ENCODE results near the gene PDE2A. TPM values are rescaled to one million over a fixed set of nuclear protein-coding genes. Genes with fewer than 3 reads are reported as not detected.

Gene PDE2A
- total RNA-seq, 1 experiment from 2014 or later: 9.6 TPM

DNA sequence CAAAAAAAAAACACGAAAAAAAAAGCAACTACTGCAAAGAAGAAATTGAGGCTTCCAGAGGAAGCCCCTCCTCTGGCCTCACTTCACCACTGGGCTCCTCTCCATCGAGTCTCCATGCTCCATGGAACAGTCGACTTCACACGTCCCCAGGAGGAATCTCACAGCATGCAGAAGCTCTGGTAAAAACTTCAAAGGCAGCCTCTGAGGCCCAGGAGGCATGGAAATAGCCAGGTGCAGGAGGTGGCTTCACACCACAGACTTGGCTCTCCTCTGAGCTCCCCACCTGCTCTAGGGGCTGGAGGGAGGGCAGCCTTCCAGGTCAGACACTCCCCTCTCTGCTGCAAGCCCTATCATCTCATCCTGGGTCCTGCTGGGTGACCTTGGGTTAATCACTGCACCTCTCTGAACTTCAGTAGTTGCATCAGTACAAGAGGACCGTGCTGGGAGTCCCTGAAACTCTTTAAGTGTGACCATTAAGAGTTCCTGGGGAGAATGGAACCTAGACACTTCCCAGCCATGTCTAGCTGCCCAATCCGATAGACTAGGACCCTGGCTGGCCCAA lies 8.2 kb downstream of the PDE2A start:
- no TSS peak for BruUV-seq (replicated peaks)
- DNase-seq: no peak
- Histone ChIP-seq H3K79me2 (ENCODE audit: low read depth) (no peaks in the 10 kb centered on the region), H3K27me3 (ENCODE audit: insufficient read depth, low read depth) (peaks cover 63% of the 10 kb centered on the region), H4K20me1 (ENCODE audit: insufficient read depth) (no peaks in the 10 kb centered on the region), H3K4me3 (no peak overlapping the region), H3K36me3 (ENCODE audit: low read depth) (no peaks in the 10 kb centered on the region), H3K27ac (no peak overlapping the region), H3K4me2 (no peak overlapping the region), H3K9me3 (ENCODE audit: insufficient read depth, low read depth) (peaks cover 11% of the 10 kb centered on the region; the same call in 1 of the 2 replicates), H3K4me1 (replicated peaks; ENCODE audit: insufficient read depth) (no peaks in the 10 kb centered on the region), H2AFZ (no peak overlapping the region), H3F3A (ENCODE audit: insufficient read depth, low read depth) (no peaks in the 10 kb centered on the region), H3K9me2 (ENCODE audit: insufficient read depth) (no peaks in the 10 kb centered on the region)
- TF ChIP-seq EZH2 (IDR thresholded peaks at IDR 0.05; ENCODE audit: low read depth) (no peak), CTCF (conservative IDR thresholded peaks at IDR 0.05) (no peak)
- intact Hi-C loops (cut with micrococcal nuclease; ENCODE audit: unreplicated experiment): no loop called here
- ChIA-PET CTCF (interaction anchor here (0.6 to 0.7 kb wide), 2 partner anchors 11 to 172 kb away, joined by 4 to 6 read pairs; no protein-coding TSS in a partner anchor), POLR2A (ENCODE audit: unreplicated experiment) (no interaction called here)

- POLR2A ChIA-PET (ENCODE audit: unreplicated experiment): no interaction called here
- no TSS peak for BruUV-seq (replicated peaks)
- H3F3A ChIP-seq (ENCODE audit: insufficient read depth, low read depth): no peaks in the 10 kb centered on the region
- intact Hi-C loops (cut with micrococcal nuclease; ENCODE audit: unreplicated experiment): no loop called here
- no peak overlapping the region for H2AFZ ChIP-seq
- H3K4me3 ChIP-seq: no peak overlapping the region
- CTCF ChIA-PET: no interaction called here
- H3K27ac ChIP-seq: no peak overlapping the region
- no peak overlapping the region for H3K4me2 ChIP-seq
- DNase-seq: no peak
- H3K9me3 ChIP-seq (ENCODE audit: insufficient read depth, low read depth): peaks cover under 1% of the 10 kb centered on the region; the same call in 1 of the 2 replicates
- H3K9me2 ChIP-seq (ENCODE audit: insufficient read depth): no peaks in the 10 kb centered on the region
- no peak for TF ChIP-seq CTCF (conservative IDR thresholded peaks at IDR 0.05)
- no peak for TF ChIP-seq EZH2 (IDR thresholded peaks at IDR 0.05; ENCODE audit: low read depth)
- H3K36me3 ChIP-seq (ENCODE audit: low read depth): no peaks in the 10 kb centered on the region
- no peaks in the 10 kb centered on the region; the same call in 1 of the 2 replicates for H4K20me1 ChIP-seq (ENCODE audit: insufficient read depth)
- no peaks in the 10 kb centered on the region for H3K4me1 ChIP-seq (replicated peaks; ENCODE audit: insufficient read depth)
- H3K27me3 ChIP-seq (ENCODE audit: insufficient read depth, low read depth): peaks cover 49% of the 10 kb centered on the region
- H3K79me2 ChIP-seq (ENCODE audit: low read depth): no peaks in the 10 kb centered on the region
These were observed 12.2 kb downstream of the PDE2A start for GRCh38 chr11:72662036-72662435.

DNA sequence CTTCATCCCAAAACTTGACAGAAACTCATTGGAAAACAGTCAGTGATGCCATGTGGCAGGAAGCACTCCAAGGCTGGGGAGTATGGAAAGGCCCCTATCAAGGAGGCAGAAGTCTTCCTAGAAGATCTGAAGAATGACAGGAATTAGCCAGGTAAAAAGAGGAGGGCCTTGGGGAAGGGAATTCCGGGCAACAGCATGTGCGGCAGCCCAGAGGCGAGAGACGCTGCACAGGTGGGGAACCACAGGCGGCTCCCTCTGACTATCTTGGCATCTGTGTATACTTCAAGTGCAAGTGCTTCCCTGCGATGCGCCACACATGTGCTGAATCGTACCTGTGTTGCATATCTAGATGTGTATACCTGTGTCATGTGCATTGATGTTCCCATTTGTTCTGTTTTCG lies 12.7 kb downstream of the PDE2A start:
- Histone ChIP-seq H3K9me3 (ENCODE audit: insufficient read depth, low read depth) (no peaks in the 10 kb centered on the region), H3K4me3 (no peak overlapping the region), H3K79me2 (ENCODE audit: low read depth) (no peaks in the 10 kb centered on the region), H3K27ac (no peak overlapping the region), H3K36me3 (ENCODE audit: low read depth) (no peaks in the 10 kb centered on the region), H3K4me2 (no peak overlapping the region), H3K4me1 (replicated peaks; ENCODE audit: insufficient read depth) (no peaks in the 10 kb centered on the region), H4K20me1 (ENCODE audit: insufficient read depth) (no peaks in the 10 kb centered on the region; the same call in 1 of the 2 replicates), H3K27me3 (ENCODE audit: insufficient read depth, low read depth) (peaks cover 47% of the 10 kb centered on the region), H2AFZ (no peak overlapping the region), H3F3A (ENCODE audit: insufficient read depth, low read depth) (no peaks in the 10 kb centered on the region), H3K9me2 (ENCODE audit: insufficient read depth) (no peaks in the 10 kb centered on the region)
- intact Hi-C loops (cut with micrococcal nuclease; ENCODE audit: unreplicated experiment): no loop called here
- ChIA-PET POLR2A (ENCODE audit: unreplicated experiment) (no interaction called here), CTCF (no interaction called here)
- DNase-seq: no peak
- BruUV-seq (replicated peaks): no TSS peak
- TF ChIP-seq EZH2 (IDR thresholded peaks at IDR 0.05; ENCODE audit: low read depth): no peak

Measured in PC-9 (cell line).